CD14-positive monocyte (primary cell): ENCODE measurements around the gene ANO4. TPM values are rescaled to one million over a fixed set of nuclear protein-coding genes. Genes with fewer than 3 reads are reported as not detected.

Source experiments
- DNase-seq, 3 donors: peaks; one replicate each; pipeline ENCODE4 v3.0.0-alpha.2; 2011 to 2022
- H2AFZ ChIP-seq: 2 replicates; pipeline ENCODE4 v1.6.0; 2012; ENCODE audit warnings: mild to moderate bottlenecking, low read depth, low read length, inconsistent platforms; ENCODE audit not compliant: insufficient read depth, poor library complexity, severe bottlenecking
- H3K27ac ChIP-seq, 2 donors: 1 replicate in 1 of 2; 2 replicates in 1 of 2; pipeline ENCODE4 v1.5.1; 2012 to 2013; ENCODE audit warnings: low read length in 2 of 2, control low read depth in 1 of 2, inconsistent platforms in 1 of 2, low read depth in 1 of 2, mild to moderate bottlenecking in 1 of 2
- H3K27me3 ChIP-seq, 2 donors: one replicate each; pipeline versions ENCODE4 v1.6.0 to v1.6.1; 2011 to 2013; ENCODE audit warnings: low read length in 2 of 2; ENCODE audit not compliant: control insufficient read depth in 2 of 2, insufficient read depth in 2 of 2
- H3K36me3 ChIP-seq, 2 donors: replicated peaks in 1 of 2; 1 replicate in 1 of 2; 2 replicates in 1 of 2; pipeline versions ENCODE4 v1.5.1 to v1.6.1; 2012 to 2013; ENCODE audit warnings: low read length in 2 of 2, control low read depth in 1 of 2, inconsistent platforms in 1 of 2, mild to moderate bottlenecking in 1 of 2; ENCODE audit not compliant: insufficient read depth in 2 of 2, control insufficient read depth in 1 of 2
- H3K4me1 ChIP-seq, 2 donors: 1 replicate in 1 of 2; 2 replicates in 1 of 2; pipeline versions ENCODE4 v1.5.1 to v1.6.1; 2012 to 2013; ENCODE audit warnings: low read length in 2 of 2, control low read depth in 1 of 2, inconsistent platforms in 1 of 2, mild to moderate bottlenecking in 1 of 2, moderate library complexity in 1 of 2; ENCODE audit not compliant: insufficient read depth in 2 of 2, control insufficient read depth in 1 of 2
- H3K4me2 ChIP-seq: replicated peaks from 2 replicates; pipeline ENCODE3; 2012; ENCODE audit warnings: low read length, moderate library complexity, mild to moderate bottlenecking; ENCODE audit not compliant: poor library complexity, severe bottlenecking; ENCODE audit errors: extremely low read depth
- H3K4me3 ChIP-seq, 3 experiments: fragments of 200-600 bp in 1 of 3; sonication (generic) in 1 of 3; replicated peaks in 1 of 3; 1 replicate in 2 of 3; 2 replicates in 1 of 3; pipeline ENCODE4 v1.5.1; 2011 to 2013; ENCODE audit warnings: low read length in 3 of 3, mild to moderate bottlenecking in 3 of 3, control low read depth in 2 of 3, low read depth in 2 of 3, inconsistent platforms in 1 of 3, moderate library complexity in 1 of 3
- H3K79me2 ChIP-seq: 2 replicates; pipeline ENCODE4 v1.6.0; 2012; ENCODE audit warnings: mild to moderate bottlenecking, control low read depth, inconsistent platforms, low read length, moderate library complexity; ENCODE audit not compliant: insufficient read depth
- H3K9ac ChIP-seq: 2 replicates; pipeline ENCODE4 v1.6.0; 2017; ENCODE audit warnings: low read length, mild to moderate bottlenecking; ENCODE audit not compliant: insufficient read depth, poor library complexity, severe bottlenecking
- H3K9me3 ChIP-seq, 2 donors: replicated peaks in 1 of 2; 1 replicate in 1 of 2; 2 replicates in 1 of 2; pipeline versions ENCODE4 v1.5.1 to v1.6.1; 2012 to 2013; ENCODE audit warnings: low read length in 2 of 2, control low read depth in 1 of 2; ENCODE audit not compliant: control insufficient read depth in 1 of 2, insufficient read depth in 1 of 2
- H4K20me1 ChIP-seq: 2 replicates; pipeline ENCODE4 v1.6.0; 2012; ENCODE audit warnings: mild to moderate bottlenecking, low read length, control low read depth, moderate library complexity; ENCODE audit not compliant: insufficient read depth
- H3K27ac Mint-ChIP-seq, 7 donors: one replicate each; pipeline ENCODE4 v1.8.0; 2020; ENCODE audit warnings: mild to moderate bottlenecking in 7 of 7, mixed read lengths in 7 of 7, moderate library complexity in 6 of 7, inconsistent platforms in 2 of 7
- H3K27me3 Mint-ChIP-seq, 3 donors: one replicate each; pipeline ENCODE4 v1.8.0; 2021 to 2022; ENCODE audit warnings: low read depth in 3 of 3, mild to moderate bottlenecking in 3 of 3, mixed read lengths in 3 of 3, moderate library complexity in 3 of 3, inconsistent platforms in 1 of 3
- H3K36me3 Mint-ChIP-seq, 2 donors: one replicate each; pipeline ENCODE4 v1.8.0; 2020; ENCODE audit warnings: mixed read lengths in 2 of 2, inconsistent platforms in 1 of 2, mild to moderate bottlenecking in 1 of 2
- H3K4me1 Mint-ChIP-seq: one replicate; pipeline ENCODE4 v1.8.0; 2020; ENCODE audit warnings: mild to moderate bottlenecking, mixed read lengths
- H3K4me3 Mint-ChIP-seq, 2 donors: one replicate each; pipeline ENCODE4 v1.8.0; 2020; ENCODE audit warnings: mild to moderate bottlenecking in 2 of 2, mixed read lengths in 2 of 2, moderate library complexity in 1 of 2
- H3K9me3 Mint-ChIP-seq, 7 donors: one replicate each; pipeline ENCODE4 v1.8.0; 2020 to 2022; ENCODE audit warnings: mixed read lengths in 7 of 7, mild to moderate bottlenecking in 6 of 7, moderate library complexity in 6 of 7, inconsistent platforms in 2 of 7
- CTCF ChIP-seq: fragments of 200-600 bp; IDR thresholded peaks from one replicate; pipeline ENCODE4 v1.8.0; 2022; ENCODE audit warnings: antibody characterized with exemption, mild to moderate bottlenecking
- WGBS: methylation state at CpG from one replicate; pipeline ENCODE4 v1.1.5; 2013; ENCODE audit warnings: missing lambda C conversion rate; ENCODE audit not compliant: insufficient coverage; 5-methylcytosine and 5-hydroxymethylcytosine counted together
- intact Hi-C, 2 donors: fragments of 100-400 bp; cut with micrococcal nuclease; formaldehyde crosslinking; loops; one replicate each; pipeline versions ENCODE4 v1.15.0 to v1.15.1; 2023
- polyA plus RNA-seq, 3 donors: library from polyadenylated mRNA; depleted of rRNA in 1 of 3; unstranded in 2 of 3; stranded (reverse) in 1 of 3; fragments of 300-500 nt in 2 of 3; fragments of >200 nt in 1 of 3; fragmentation: Illumina TruSeq in 2 of 3; gene quantifications; 1 replicate in 2 of 3; 2 replicates in 1 of 3; pipeline ENCODE4 v1.2.3, GENCODE V29; 2012 to 2021

The ANO4 gene
- polyA plus RNA-seq, 3 donors = not detected

DNA sequence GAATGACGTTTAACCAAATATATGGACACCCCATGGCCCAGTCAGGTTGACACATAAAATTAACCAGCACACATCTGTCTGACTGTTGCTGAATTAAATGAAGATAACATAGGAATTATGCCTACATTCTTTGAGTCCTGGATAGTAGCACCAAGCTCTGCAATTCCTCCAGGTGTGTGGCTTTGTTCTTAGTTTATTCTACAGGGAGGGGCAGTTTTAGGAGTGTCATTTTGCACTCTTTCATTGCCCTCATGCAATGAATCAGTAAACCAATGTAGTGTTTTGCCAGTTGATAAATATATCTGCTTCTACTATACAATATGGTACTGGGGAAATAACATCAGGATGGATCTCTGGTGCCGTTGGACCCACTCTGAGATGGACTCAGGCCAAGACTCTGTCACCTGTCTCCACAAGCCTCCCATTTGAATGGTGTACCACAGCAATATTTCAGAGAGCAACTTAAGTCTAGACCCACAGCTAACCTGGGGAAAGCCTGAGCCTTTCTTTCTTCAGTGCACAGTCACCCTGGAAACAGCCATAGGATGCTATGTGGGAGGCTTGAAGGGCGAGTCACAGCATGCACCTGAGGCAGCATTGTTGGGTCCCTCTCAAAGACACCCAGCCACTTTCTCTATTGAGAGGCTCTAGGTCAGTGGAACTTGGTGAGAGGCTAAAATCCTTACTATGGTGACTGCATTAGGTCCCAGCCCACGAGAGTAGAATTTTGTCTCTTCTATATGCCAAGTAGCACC, 73.2 kb downstream of the ANO4 start:
- intact Hi-C loops = no loop called here
- no peak overlapping the region for H3K4me2 ChIP-seq
- no peaks in the 10 kb centered on the region for H3K36me3 Mint-ChIP-seq

DNA sequence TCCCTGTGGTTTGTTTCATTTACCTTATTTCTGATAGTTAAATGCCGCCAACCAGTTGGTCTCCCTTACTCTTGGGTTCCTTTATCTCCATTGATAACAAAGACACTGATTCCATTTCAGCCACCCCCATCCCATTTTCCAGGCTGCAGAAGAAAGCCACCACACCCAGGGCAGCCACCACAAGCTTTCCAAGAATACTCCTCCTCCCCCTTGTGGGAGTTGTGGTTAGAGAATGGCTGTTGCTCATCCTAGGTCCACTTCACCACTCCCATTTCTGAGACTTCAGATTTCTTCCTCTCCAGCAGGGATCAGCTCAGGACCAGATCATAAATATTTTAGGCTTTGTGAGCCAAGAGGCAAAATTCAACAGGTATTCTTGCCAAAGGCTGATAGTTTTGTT, 73.9 kb downstream of the ANO4 start:
- H4K20me1 ChIP-seq = no peaks in the 10 kb centered on the region
- H3K9me3 ChIP-seq = no peaks in the 10 kb centered on the region
- no peaks in the 10 kb centered on the region for H3K4me1 Mint-ChIP-seq
- intact Hi-C loops = no loop called here
- H2AFZ ChIP-seq = no peak overlapping the region
- no peak overlapping the region for H3K4me3 ChIP-seq
- peaks cover 0 to 3% (median 0%) of the 10 kb centered on the region in 3 donors for H3K27me3 Mint-ChIP-seq
- no peak for TF ChIP-seq CTCF
- no peaks in the 10 kb centered on the region for H3K36me3 Mint-ChIP-seq
- H3K9ac ChIP-seq = no peak overlapping the region
- WGBS = no CpG with 5 or more reads among the region's 1 CpG
- H3K27ac ChIP-seq = no peak overlapping the region
- no peak overlapping the region for H3K27ac Mint-ChIP-seq
- peaks cover 0 to 6% (median 3%) of the 10 kb centered on the region in 7 donors for H3K9me3 Mint-ChIP-seq
- no peak overlapping the region for H3K4me2 ChIP-seq
- no peak for DNase-seq
- no peaks in the 10 kb centered on the region for H3K79me2 ChIP-seq
- no peak overlapping the region for H3K4me3 Mint-ChIP-seq
- H3K36me3 ChIP-seq = no peaks in the 10 kb centered on the region
- no peaks in the 10 kb centered on the region for H3K4me1 ChIP-seq
- H3K27me3 ChIP-seq = no peaks in the 10 kb centered on the region

More for the DNA sequence above, 73.2 kb downstream of the ANO4 start:
- Histone ChIP-seq H3K79me2 (no peaks in the 10 kb centered on the region), H3K4me1 (no peaks in the 10 kb centered on the region), H3K27ac (no peak overlapping the region), H4K20me1 (no peaks in the 10 kb centered on the region), H3K27me3 (no peaks in the 10 kb centered on the region), H3K9me3 (no peaks in the 10 kb centered on the region), H3K36me3 (no peaks in the 10 kb centered on the region), H2AFZ (no peak overlapping the region), H3K4me3 (no peak overlapping the region), H3K9ac (no peak overlapping the region)
- WGBS = 100% methylated on average over 1 of the region's 4 CpGs
- Mint-ChIP-seq H3K27me3 (peaks cover 0 to 3% (median 0%) of the 10 kb centered on the region in 3 donors), H3K27ac (no peak overlapping the region), H3K4me1 (no peaks in the 10 kb centered on the region), H3K4me3 (no peak overlapping the region), H3K9me3 (peaks cover 0 to 5% (median 0%) of the 10 kb centered on the region in 7 donors)
- DNase-seq = no peak
- no peak for TF ChIP-seq CTCF
